ENCODE data around the gene TRIP12.

- no peak for TF ChIP-seq POLR2A (IDR thresholded peaks at IDR 0.05; ENCODE audit: low read length)
- no peak for TF ChIP-seq GATA1 (IDR thresholded peaks at IDR 0.05; ENCODE audit: low read depth, low read length)
These were observed 72.7 kb downstream of the TRIP12 start for GRCh38 chr2:229849073-229849472.
